CD8-positive, alpha-beta memory T cell (primary cell): Measurements from ENCODE around the gene MRPL49. TPM values are rescaled to one million over a fixed set of nuclear protein-coding genes. Genes with fewer than 3 reads are reported as not detected.
"Not testable (repeated sequence)": the region's sequence is repeated elsewhere in the genome, so short reads cannot be mapped to it uniquely, and the experiment has no call there.

Experiments
- CTCF ChIA-PET: fragments of 350-600 bp; sonication (Branson Sonifier 250); formaldehyde crosslinking; loops from one replicate; lab custom pipeline; 2021; ENCODE audit warnings: antibody characterized with exemption; lab: Charles Lee
- POLR2A ChIA-PET: fragments of 350-600 bp; sonication (Branson Sonifier 250); formaldehyde crosslinking; loops from one replicate; lab custom pipeline; 2021; ENCODE audit warnings: antibody characterized with exemption; lab: Charles Lee
- DNase-seq, 5 donors: peaks; one replicate each; pipeline versions ENCODE4 v3.0.0 to v3.0.0-alpha.2; 2020 to 2022; ENCODE audit warnings: mixed read lengths in 1 of 5
- H3K27ac ChIP-seq: one replicate; pipeline ENCODE4 v1.7.0; 2013; ENCODE audit warnings: low read depth, mild to moderate bottlenecking, low read length, moderate library complexity
- H3K27me3 ChIP-seq: 2 replicates; pipeline ENCODE4 v1.7.0; 2013; ENCODE audit warnings: low read length, mild to moderate bottlenecking; ENCODE audit not compliant: insufficient read depth, poor library complexity, severe bottlenecking
- H3K36me3 ChIP-seq: 2 replicates; pipeline ENCODE4 v1.7.0; 2013; ENCODE audit warnings: mild to moderate bottlenecking, low read length, moderate library complexity; ENCODE audit not compliant: insufficient read depth
- H3K4me1 ChIP-seq: 2 replicates; pipeline ENCODE4 v1.7.0; 2013; ENCODE audit warnings: mild to moderate bottlenecking, low read length, moderate library complexity; ENCODE audit not compliant: insufficient read depth
- H3K4me3 ChIP-seq: 2 replicates; pipeline ENCODE4 v1.7.0; 2013; ENCODE audit warnings: mild to moderate bottlenecking, low read length
- H3K9me3 ChIP-seq: 2 replicates; pipeline ENCODE4 v1.7.0; 2013; ENCODE audit warnings: mild to moderate bottlenecking, low read length
- H3K27ac Mint-ChIP-seq, 8 donors: one replicate each; pipeline ENCODE4 v1.8.0; 2020 to 2021; ENCODE audit warnings: mixed read lengths in 8 of 8, mild to moderate bottlenecking in 6 of 8, inconsistent platforms in 3 of 8, moderate library complexity in 3 of 8
- H3K27me3 Mint-ChIP-seq, 2 donors: one replicate each; pipeline ENCODE4 v1.8.0; 2020 to 2021; ENCODE audit warnings: mixed read lengths in 2 of 2, mild to moderate bottlenecking in 1 of 2, moderate library complexity in 1 of 2
- H3K36me3 Mint-ChIP-seq, 3 donors: one replicate each; pipeline ENCODE4 v1.8.0; 2020 to 2021; ENCODE audit warnings: mixed read lengths in 3 of 3, inconsistent platforms in 1 of 3, mild to moderate bottlenecking in 1 of 3
- H3K4me1 Mint-ChIP-seq, 3 donors: one replicate each; pipeline ENCODE4 v1.8.0; 2020 to 2021; ENCODE audit warnings: mixed read lengths in 3 of 3, inconsistent platforms in 1 of 3, mild to moderate bottlenecking in 1 of 3
- H3K4me3 Mint-ChIP-seq, 7 donors: one replicate each; pipeline ENCODE4 v1.8.0; 2020 to 2021; ENCODE audit warnings: mixed read lengths in 7 of 7, mild to moderate bottlenecking in 6 of 7, moderate library complexity in 4 of 7, inconsistent platforms in 2 of 7
- H3K9me3 Mint-ChIP-seq, 5 donors: one replicate each; pipeline ENCODE4 v1.8.0; 2020 to 2022; ENCODE audit warnings: mixed read lengths in 5 of 5, mild to moderate bottlenecking in 3 of 5, moderate library complexity in 2 of 5, inconsistent platforms in 1 of 5
- polyA plus RNA-seq: library from polyadenylated mRNA; unstranded; fragments of 300-500 nt; fragmentation: Illumina TruSeq; gene quantifications from one replicate; pipeline ENCODE4 v1.2.3, GENCODE V29; 2021
- total RNA-seq, 2 experiments: library from RNA; stranded (reverse); gene quantifications; one replicate each; pipeline ENCODE4 v1.2.3, GENCODE V29; 2021

The MRPL49 gene
- total and polyA plus RNA-seq, 3 experiments from 2014 or later: 81.5 to 118 (median 117) TPM

GRCh38 chr11:65118891-65119669, 3.0 kb upstream of the MRPL49 start:
- Mint-ChIP-seq H3K4me1 (peaks cover 36 to 75% (median 43%) of the 10 kb centered on the region in 3 donors), H3K4me3 (peak overlapping the region in 2 of 7 donors; percentile 76 to 96), H3K27ac (peak overlapping the region; percentile 56 to 99 (median 96)), H3K36me3 (peaks cover 4 to 67% (median 7%) of the 10 kb centered on the region in 3 donors)
- not testable (repeated sequence) for H3K27me3 ChIP-seq, H3K9me3 ChIP-seq, H3K27me3 Mint-ChIP-seq, H3K9me3 Mint-ChIP-seq, H3K4me3 ChIP-seq, DNase-seq
- Histone ChIP-seq H3K27ac (peak overlapping the region; percentile 1), H3K4me1 (peaks cover 38% of the 10 kb centered on the region), H3K36me3 (peaks cover 31% of the 10 kb centered on the region)
- ChIA-PET CTCF (interaction anchor here (0.8 to 3.7 kb wide), 6 partner anchors 8 to 105 kb away, joined by 3 to 43 read pairs (median 4); partner anchors contain the start of genes ARL2 and TM7SF2), POLR2A (interaction anchor here (0.7 kb wide), 1 partner anchor 232 kb away, joined by 3 read pairs; no protein-coding TSS in a partner anchor)

GRCh38 chr11:65119670-65119995, 2.5 kb upstream of the MRPL49 start:
- H3K4me1 Mint-ChIP-seq: peaks cover 37 to 77% (median 45%) of the 10 kb centered on the region in 3 donors

GRCh38 chr11:65120831-65121230, 1.3 kb upstream of the MRPL49 start:
- H3K4me1 Mint-ChIP-seq: peaks cover 37 to 70% (median 45%) of the 10 kb centered on the region in 3 donors
- no peaks in the 10 kb centered on the region for H3K9me3 ChIP-seq
- ChIA-PET POLR2A (interaction anchor here (1.0 to 2.5 kb wide), 4 partner anchors 9 to 206 kb away, joined by 3 to 60 read pairs (median 23); partner anchors contain the start of genes ARL2, SYVN1 and TM7SF2), CTCF (interaction anchor here (1.2 to 3.7 kb wide), 5 partner anchors 10 to 108 kb away, joined by 3 to 43 read pairs (median 4); partner anchors contain the start of genes CDCA5, TM7SF2 and ZFPL1)
- H3K27ac ChIP-seq: peak overlapping the region; percentile 97
- peak overlapping the region; percentile 97 to 100 (median 100) for H3K27ac Mint-ChIP-seq
- H3K4me1 ChIP-seq: peaks cover 32% of the 10 kb centered on the region
- peak overlapping the region; percentile 95 for H3K4me3 ChIP-seq
- H3K4me3 Mint-ChIP-seq: peak overlapping the region; percentile 96 to 100 (median 99)
- H3K9me3 Mint-ChIP-seq: no peaks in the 10 kb centered on the region
- peaks cover 7 to 80% (median 7%) of the 10 kb centered on the region in 3 donors for H3K36me3 Mint-ChIP-seq
- H3K27me3 ChIP-seq: no peaks in the 10 kb centered on the region
- DNase-seq: no peak
- peaks cover 46% of the 10 kb centered on the region for H3K36me3 ChIP-seq
- H3K27me3 Mint-ChIP-seq: peaks cover 0 to 2% of the 10 kb centered on the region in 2 donors

More at GRCh38 chr11:65119670-65119995, 2.5 kb upstream of the MRPL49 start:
- Mint-ChIP-seq H3K27me3 (peaks cover 0 to 2% of the 10 kb centered on the region in 2 donors), H3K9me3 (no peaks in the 10 kb centered on the region), H3K27ac (peak overlapping the region in 7 of 8 donors; percentile 14 to 100 (median 82)), H3K36me3 (peaks cover 5 to 73% (median 7%) of the 10 kb centered on the region in 3 donors), H3K4me3 (peak overlapping the region in 5 of 7 donors; percentile 30 to 100 (median 51))
- CTCF ChIA-PET: interaction anchor here (1.5 to 3.7 kb wide), 2 partner anchors 9 to 16 kb away, joined by 4 to 43 read pairs; partner anchors contain the start of gene TM7SF2
- Histone ChIP-seq H3K9me3 (no peaks in the 10 kb centered on the region), H3K27me3 (no peaks in the 10 kb centered on the region), H3K4me1 (peaks cover 37% of the 10 kb centered on the region), H3K36me3 (peaks cover 35% of the 10 kb centered on the region), H3K27ac (no peak overlapping the region), H3K4me3 (no peak overlapping the region)
- POLR2A ChIA-PET: interaction anchor here (0.7 kb wide), 1 partner anchor 233 kb away, joined by 3 read pairs; no protein-coding TSS in a partner anchor
- DNase-seq: no peak

- POLR2A ChIA-PET: interaction anchor here (0.5 to 2.5 kb wide), 21 partner anchors 10 to 1722 kb away, joined by 3 to 60 read pairs (median 4); partner anchors contain the start of genes ACTN3, ARL2, PPP2R5B and RCE1
- H3K4me3 ChIP-seq: peak overlapping the region; percentile 95
- CTCF ChIA-PET: interaction anchor here (0.9 to 3.7 kb wide), 12 partner anchors 9 to 491 kb away, joined by 3 to 43 read pairs (median 4); partner anchors contain the start of genes ARL2, CAPN1, CDCA5 and SYVN1
- Mint-ChIP-seq H3K27me3 (peaks cover 0 to 2% of the 10 kb centered on the region in 2 donors), H3K9me3 (no peaks in the 10 kb centered on the region), H3K4me3 (peak overlapping the region; percentile 96 to 100 (median 99)), H3K4me1 (peaks cover 37 to 64% (median 45%) of the 10 kb centered on the region in 3 donors), H3K27ac (peak overlapping the region; percentile 97 to 100 (median 100)), H3K36me3 (peaks cover 7 to 84% (median 7%) of the 10 kb centered on the region in 3 donors)
- no peaks in the 10 kb centered on the region for H3K27me3 ChIP-seq
- H3K36me3 ChIP-seq: peaks cover 47% of the 10 kb centered on the region
- no peak for DNase-seq
- H3K4me1 ChIP-seq: peaks cover 26% of the 10 kb centered on the region
- no peaks in the 10 kb centered on the region for H3K9me3 ChIP-seq
- H3K27ac ChIP-seq: peak overlapping the region; percentile 97
Observed at GRCh38 chr11:65121447-65121864, 665 bp upstream of the MRPL49 start.

GRCh38 chr11:65124480-65125196, 2.5 kb downstream of the MRPL49 start:
- Histone ChIP-seq H3K9me3 (no peaks in the 10 kb centered on the region), H3K27ac (peak overlapping the region; percentile 6), H3K4me3 (no peak overlapping the region), H3K36me3 (peaks cover 59% of the 10 kb centered on the region), H3K4me1 (peaks cover 21% of the 10 kb centered on the region), H3K27me3 (no peaks in the 10 kb centered on the region)
- peak in 1 of 5 donors; percentile 25 for DNase-seq
- peaks cover 22 to 41% (median 33%) of the 10 kb centered on the region in 3 donors for H3K4me1 Mint-ChIP-seq
- H3K27me3 Mint-ChIP-seq: no peaks in the 10 kb centered on the region
- H3K27ac Mint-ChIP-seq: peak overlapping the region in 6 of 8 donors; percentile 12 to 80 (median 46)
- no peaks in the 10 kb centered on the region for H3K9me3 Mint-ChIP-seq
- H3K36me3 Mint-ChIP-seq: peaks cover 4 to 88% (median 7%) of the 10 kb centered on the region in 3 donors
- CTCF ChIA-PET: no interaction called here
- H3K4me3 Mint-ChIP-seq: peak overlapping the region in 5 of 7 donors; percentile 28 to 73 (median 35)
- POLR2A ChIA-PET: interaction anchor here (1.0 to 1.2 kb wide), 2 partner anchors 10 to 13 kb away, joined by 3 to 4 read pairs; partner anchors contain the start of gene SYVN1

- ChIA-PET POLR2A (interaction anchor here (0.5 kb wide), 1 partner anchor 134 kb away, joined by 3 read pairs; no protein-coding TSS in a partner anchor), CTCF (no interaction called here)
- Mint-ChIP-seq H3K27me3 (no peaks in the 10 kb centered on the region), H3K4me3 (peak overlapping the region in 1 of 7 donors; percentile 69), H3K27ac (peak overlapping the region in 3 of 8 donors; percentile 42 to 69 (median 50)), H3K9me3 (no peaks in the 10 kb centered on the region), H3K36me3 (peaks cover 4 to 88% (median 7%) of the 10 kb centered on the region in 3 donors), H3K4me1 (peaks cover 21 to 36% (median 30%) of the 10 kb centered on the region in 3 donors)
- H3K27me3 ChIP-seq: no peaks in the 10 kb centered on the region
- peaks cover 59% of the 10 kb centered on the region for H3K36me3 ChIP-seq
- peak in 1 of 5 donors; percentile 17 for DNase-seq
- no peak overlapping the region for H3K4me3 ChIP-seq
- H3K4me1 ChIP-seq: peaks cover 18% of the 10 kb centered on the region
- H3K27ac ChIP-seq: no peak overlapping the region
- no peaks in the 10 kb centered on the region for H3K9me3 ChIP-seq
Observed at GRCh38 chr11:65125197-65126056, 3.3 kb downstream of the MRPL49 start.
